Thoracic aorta (tissue), 2 donors: Measurements from ENCODE around the gene IQUB. TPM values are rescaled to one million over a fixed set of nuclear protein-coding genes. Genes with fewer than 3 reads are reported as not detected.
"Not testable (repeated sequence)": the region's sequence is repeated elsewhere in the genome, so short reads cannot be mapped to it uniquely, and the experiment has no call there.

Source experiments
- ATAC-seq: fragments of 150-250 bp; one replicate; pipeline ENCODE4 v1.8.0; 2017; ENCODE audit warnings: low read depth; ENCODE audit not compliant: insufficient number of reproducible peaks, low FRiP score
- DNase-seq: peaks from one replicate; pipeline ENCODE4 v3.0.0-alpha.2; 2020; ENCODE audit warnings: low spot score
- H3K27ac ChIP-seq, 2 donors: fragments of 200-600 bp; sonication (generic); 1 replicate in 1 of 2; 2 replicates in 1 of 2; pipeline ENCODE4 v1.5.1; 2016; ENCODE audit warnings: mild to moderate bottlenecking in 2 of 2, moderate library complexity in 2 of 2
- H3K27me3 ChIP-seq: fragments of 200-600 bp; sonication (generic); replicated peaks from 2 replicates; pipeline ENCODE4 v1.6.0; 2016; ENCODE audit warnings: mild to moderate bottlenecking; ENCODE audit not compliant: insufficient read depth
- H3K36me3 ChIP-seq: fragments of 200-600 bp; sonication (generic); one replicate; pipeline ENCODE4 v1.5.1; 2016
- H3K4me1 ChIP-seq, 2 donors: fragments of 200-600 bp; sonication (generic); 1 replicate in 1 of 2; 2 replicates in 1 of 2; pipeline versions ENCODE4 v1.5.1 to v1.6.0; 2016; ENCODE audit warnings: low read depth in 2 of 2, mild to moderate bottlenecking in 1 of 2; ENCODE audit not compliant: control insufficient read depth in 1 of 2
- H3K4me3 ChIP-seq: fragments of 200-600 bp; sonication (generic); 2 replicates; pipeline ENCODE4 v1.5.1; 2016; ENCODE audit warnings: mild to moderate bottlenecking
- H3K9me3 ChIP-seq: fragments of 200-600 bp; sonication (generic); 2 replicates; pipeline ENCODE4 v1.5.1; 2016
- total RNA-seq, 2 donors: library from RNA; depleted of rRNA; stranded (reverse); fragments of >200 nt; gene quantifications; one replicate each; pipeline versions ENCODE4 v1.1.0 to v1.2.3, GENCODE V29; 2016
- TF ChIP-seq, protein P1 (sequence below): fragments of 200-600 bp; sonication (generic); IDR thresholded peaks from one replicate; pipeline ENCODE4 v1.5.1; 2019; ENCODE audit warnings: antibody characterized with exemption

Gene IQUB
- total RNA-seq, 2 donors from 2014 or later, result 0.21 to 1.4 TPM

DNA sequence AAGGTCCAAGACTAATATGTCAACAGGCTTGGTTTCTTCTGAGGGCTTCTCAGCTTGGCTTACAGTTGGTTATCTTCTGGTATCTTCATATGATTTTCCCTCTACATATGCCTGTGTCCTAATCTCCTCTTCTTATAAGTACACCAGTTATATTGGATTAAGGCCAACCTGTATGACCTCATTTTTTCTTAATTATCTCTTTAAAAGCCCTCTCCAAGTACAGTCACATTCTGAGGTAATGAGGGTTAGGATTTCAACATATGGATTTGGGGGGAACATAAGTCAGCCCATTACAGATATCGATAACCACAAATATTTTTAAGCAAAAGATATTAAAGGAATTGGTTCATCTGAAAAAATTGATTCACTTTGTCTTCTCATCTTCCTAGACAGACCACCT, 49.2 kb downstream of the IQUB start:
- Histone ChIP-seq H3K9me3 (no peaks in the 10 kb centered on the region), H3K4me1 (no peaks in the 10 kb centered on the region), H3K27me3 (no peaks in the 10 kb centered on the region), H3K27ac (no peak overlapping the region), H3K4me3 (no peak overlapping the region), H3K36me3 (no peaks in the 10 kb centered on the region)
- DNase-seq (no peak), ATAC-seq (no peak)
- TF ChIP-seq, protein P1, sequence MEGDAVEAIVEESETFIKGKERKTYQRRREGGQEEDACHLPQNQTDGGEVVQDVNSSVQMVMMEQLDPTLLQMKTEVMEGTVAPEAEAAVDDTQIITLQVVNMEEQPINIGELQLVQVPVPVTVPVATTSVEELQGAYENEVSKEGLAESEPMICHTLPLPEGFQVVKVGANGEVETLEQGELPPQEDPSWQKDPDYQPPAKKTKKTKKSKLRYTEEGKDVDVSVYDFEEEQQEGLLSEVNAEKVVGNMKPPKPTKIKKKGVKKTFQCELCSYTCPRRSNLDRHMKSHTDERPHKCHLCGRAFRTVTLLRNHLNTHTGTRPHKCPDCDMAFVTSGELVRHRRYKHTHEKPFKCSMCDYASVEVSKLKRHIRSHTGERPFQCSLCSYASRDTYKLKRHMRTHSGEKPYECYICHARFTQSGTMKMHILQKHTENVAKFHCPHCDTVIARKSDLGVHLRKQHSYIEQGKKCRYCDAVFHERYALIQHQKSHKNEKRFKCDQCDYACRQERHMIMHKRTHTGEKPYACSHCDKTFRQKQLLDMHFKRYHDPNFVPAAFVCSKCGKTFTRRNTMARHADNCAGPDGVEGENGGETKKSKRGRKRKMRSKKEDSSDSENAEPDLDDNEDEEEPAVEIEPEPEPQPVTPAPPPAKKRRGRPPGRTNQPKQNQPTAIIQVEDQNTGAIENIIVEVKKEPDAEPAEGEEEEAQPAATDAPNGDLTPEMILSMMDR, result no peak

DNA sequence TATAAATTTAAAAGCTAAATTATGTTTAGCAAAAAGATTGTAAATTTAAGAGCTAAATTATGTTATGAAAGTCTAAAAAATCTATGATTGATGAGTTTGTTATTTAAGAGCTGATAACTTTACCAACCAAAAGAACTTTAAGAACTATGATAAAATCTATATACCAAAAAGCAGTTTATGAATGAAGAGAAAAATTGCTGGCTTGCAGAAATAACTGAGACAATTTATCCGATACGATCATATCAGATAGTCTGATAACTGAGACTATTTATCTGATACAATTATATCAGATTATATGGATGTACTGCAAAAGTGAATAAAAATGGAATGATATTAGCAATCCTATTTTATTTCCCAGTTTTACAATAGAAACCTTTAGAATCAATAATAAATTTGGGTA, 50.2 kb downstream of the IQUB start:
- no peak overlapping the region for H3K4me3 ChIP-seq
- no peaks in the 10 kb centered on the region for H3K9me3 ChIP-seq
- TF ChIP-seq, protein P1, result no peak
- no peaks in the 10 kb centered on the region for H3K27me3 ChIP-seq
- H3K4me1 ChIP-seq, result no peaks in the 10 kb centered on the region
- H3K27ac ChIP-seq, result no peak overlapping the region
- DNase-seq, result no peak
- no peak for ATAC-seq
- H3K36me3 ChIP-seq, result no peaks in the 10 kb centered on the region

DNA sequence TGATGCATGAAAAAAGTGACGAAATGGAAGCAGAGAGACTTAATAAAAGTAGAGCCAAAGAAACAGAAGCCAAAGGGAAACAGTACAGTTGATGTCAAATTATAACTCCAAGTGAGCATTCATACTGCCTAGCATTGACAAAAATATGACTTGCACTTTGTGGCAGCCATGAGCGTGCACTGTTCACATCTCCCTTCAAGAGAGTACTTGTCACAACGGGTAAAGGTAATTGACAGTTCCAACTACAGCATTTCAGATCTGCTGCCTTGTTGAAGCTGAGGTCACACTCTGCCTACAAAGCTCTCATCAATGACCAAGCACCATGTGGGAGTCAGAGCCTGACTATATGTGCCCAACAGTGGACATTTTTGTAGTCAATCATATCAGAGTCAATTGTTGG, 54.3 kb downstream of the IQUB start:
- H3K9me3 ChIP-seq, result no peaks in the 10 kb centered on the region
- H3K27me3 ChIP-seq, result no peaks in the 10 kb centered on the region
- H3K4me1 ChIP-seq, result no peaks in the 10 kb centered on the region
- H3K27ac ChIP-seq, result no peak overlapping the region
- H3K36me3 ChIP-seq, result no peaks in the 10 kb centered on the region
- TF ChIP-seq, protein P1, result no peak
- no peak overlapping the region for H3K4me3 ChIP-seq
- no peak for ATAC-seq
- DNase-seq, result no peak

DNA sequence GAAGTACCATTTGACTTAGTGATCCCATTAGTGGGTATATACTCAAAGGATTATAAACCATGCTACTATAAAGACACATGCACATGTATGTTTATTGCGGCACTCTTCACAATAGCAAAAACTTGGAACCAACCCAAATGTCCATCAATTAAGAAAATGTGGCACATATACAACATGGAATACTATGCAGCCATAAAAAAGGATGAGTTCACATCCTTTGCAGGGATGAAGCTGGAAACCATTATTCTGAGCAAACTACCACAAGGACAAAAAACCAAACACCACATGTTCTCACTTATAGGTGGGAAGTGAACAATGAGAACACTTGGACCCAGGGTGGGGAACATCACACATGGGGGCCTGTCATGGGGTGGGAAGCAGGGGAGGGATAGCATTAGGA, 56.3 kb downstream of the IQUB start:
- not testable (repeated sequence) for H3K36me3 ChIP-seq, H3K27me3 ChIP-seq, H3K4me1 ChIP-seq, ATAC-seq, H3K9me3 ChIP-seq, H3K4me3 ChIP-seq, DNase-seq, H3K27ac ChIP-seq

DNA sequence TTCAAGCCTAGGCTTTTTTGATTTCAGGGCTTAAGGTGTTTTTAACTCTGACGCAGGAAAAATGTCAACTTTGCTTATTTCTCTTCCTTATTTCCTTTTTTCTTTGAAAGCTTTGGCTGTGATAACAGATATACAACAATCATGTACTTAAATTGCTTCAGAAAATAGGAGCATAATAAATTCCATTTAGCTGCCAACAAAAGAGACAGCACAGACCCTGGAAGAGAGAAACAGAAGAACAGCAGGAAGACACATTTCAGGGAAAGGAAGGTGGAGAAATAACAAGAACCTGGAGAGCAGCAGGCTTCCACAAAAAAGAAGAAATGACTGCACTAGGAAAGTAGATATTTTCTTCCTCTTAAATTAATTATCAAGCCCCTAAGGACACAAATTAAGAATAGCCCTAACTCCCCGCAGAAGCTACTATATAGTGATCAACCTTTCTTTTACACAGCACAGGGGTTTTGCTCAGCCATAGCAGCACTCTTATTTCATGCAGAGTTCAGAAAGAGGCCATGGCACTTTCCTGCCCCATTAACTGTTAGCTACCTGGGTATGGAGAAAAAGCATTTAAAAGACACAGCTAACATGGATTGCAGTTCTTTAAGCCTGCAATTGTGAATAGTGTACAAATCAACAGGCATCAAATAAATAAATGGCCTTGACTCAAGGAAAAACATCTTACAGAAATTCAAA, 61.5 kb downstream of the IQUB start:
- no peaks in the 10 kb centered on the region for H3K4me1 ChIP-seq

More for the DNA sequence above, 61.5 kb downstream of the IQUB start:
- Histone ChIP-seq H3K4me3 (no peak overlapping the region), H3K27ac (no peak overlapping the region), H3K27me3 (no peaks in the 10 kb centered on the region), H3K36me3 (no peaks in the 10 kb centered on the region), H3K9me3 (no peaks in the 10 kb centered on the region)
- ATAC-seq (no peak), DNase-seq (no peak)
- TF ChIP-seq, protein P1, result no peak
